HG02610 (cell line): ENCODE measurements around the gene MEGF6.

Source experiments
- ATAC-seq: cut with Tn5 transposase; IDR thresholded peaks from one replicate; pipeline ENCODE4 v1.9.1; 2021; ENCODE audit warnings: mild to moderate bottlenecking, moderate library complexity; ENCODE audit not compliant: unreplicated experiment

MEGF6 gene

DNA sequence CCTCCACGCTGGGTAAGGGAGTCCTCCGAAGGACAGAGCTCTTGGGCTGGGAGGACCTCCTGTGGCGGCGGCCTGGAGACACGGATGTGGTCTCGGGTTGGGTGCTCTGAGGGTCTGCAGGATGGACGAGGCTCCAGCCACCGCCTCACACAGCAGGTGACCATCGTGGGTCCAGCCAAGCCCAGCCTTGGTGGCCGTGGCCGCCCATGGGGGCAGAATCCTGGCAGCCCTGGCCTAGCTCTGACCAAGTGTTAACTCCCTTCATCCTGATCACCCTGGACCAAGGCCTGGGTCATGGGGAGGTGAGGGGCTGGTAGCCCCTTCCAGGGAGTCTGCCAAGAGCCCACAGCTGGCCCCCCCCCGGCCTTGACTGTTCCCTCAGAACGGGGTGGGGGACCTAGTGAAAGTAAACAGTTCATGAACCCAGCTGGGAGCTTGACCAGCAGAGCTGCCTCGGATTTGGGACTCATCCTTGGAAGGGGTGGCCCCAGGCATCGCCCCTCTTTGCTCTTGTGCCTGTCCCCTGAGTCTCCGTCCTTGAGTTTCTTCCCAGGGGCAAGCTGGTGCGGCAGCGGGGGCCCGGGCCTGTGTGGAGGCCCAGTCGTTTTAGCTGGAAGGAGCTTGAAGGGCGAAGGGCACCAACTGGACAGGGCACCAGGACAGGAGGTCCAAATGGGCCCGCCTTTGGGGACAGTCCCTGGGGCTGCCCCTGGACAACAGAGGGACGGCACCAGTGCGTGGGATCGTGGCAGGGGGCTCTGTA lies 139.0 kb downstream of the MEGF6 start:
- ATAC-seq: no peak

DNA sequence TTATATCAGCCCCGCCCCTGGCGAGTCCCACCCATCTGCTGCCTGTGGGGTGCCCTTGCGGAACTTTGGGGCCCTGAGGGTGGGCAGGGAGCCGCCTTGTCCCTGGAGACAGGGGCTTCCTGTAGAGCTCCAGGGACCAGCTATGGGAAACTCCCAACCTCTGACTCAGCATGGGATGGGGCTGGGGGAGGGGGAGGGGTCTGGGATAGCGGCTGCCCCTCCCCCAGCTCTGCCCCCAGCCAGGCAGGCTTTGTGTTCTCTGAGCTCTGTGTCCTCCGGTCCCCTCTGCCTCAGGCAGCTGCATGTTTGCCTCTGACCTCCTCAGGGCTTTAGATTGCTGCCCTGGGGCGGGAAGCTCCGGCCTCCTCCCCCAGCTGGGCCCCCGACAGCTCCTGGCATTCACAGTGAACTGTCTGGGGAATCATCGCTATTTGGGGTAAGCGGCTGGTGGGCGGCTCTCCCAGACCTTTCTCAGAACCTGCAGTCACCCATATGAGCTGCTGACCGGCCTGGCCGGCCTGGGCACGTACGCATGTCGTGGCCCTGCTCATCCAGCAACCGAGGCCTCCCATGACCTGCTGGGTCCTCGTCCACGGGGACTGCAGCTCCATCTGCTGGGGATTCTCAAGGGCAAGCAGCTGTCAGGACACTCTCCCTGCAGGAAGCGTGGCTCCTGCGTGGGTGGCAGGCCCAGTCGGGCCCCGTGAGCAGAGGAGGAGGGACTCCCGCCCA lies 139.8 kb downstream of the MEGF6 start:
- no peak for ATAC-seq

DNA sequence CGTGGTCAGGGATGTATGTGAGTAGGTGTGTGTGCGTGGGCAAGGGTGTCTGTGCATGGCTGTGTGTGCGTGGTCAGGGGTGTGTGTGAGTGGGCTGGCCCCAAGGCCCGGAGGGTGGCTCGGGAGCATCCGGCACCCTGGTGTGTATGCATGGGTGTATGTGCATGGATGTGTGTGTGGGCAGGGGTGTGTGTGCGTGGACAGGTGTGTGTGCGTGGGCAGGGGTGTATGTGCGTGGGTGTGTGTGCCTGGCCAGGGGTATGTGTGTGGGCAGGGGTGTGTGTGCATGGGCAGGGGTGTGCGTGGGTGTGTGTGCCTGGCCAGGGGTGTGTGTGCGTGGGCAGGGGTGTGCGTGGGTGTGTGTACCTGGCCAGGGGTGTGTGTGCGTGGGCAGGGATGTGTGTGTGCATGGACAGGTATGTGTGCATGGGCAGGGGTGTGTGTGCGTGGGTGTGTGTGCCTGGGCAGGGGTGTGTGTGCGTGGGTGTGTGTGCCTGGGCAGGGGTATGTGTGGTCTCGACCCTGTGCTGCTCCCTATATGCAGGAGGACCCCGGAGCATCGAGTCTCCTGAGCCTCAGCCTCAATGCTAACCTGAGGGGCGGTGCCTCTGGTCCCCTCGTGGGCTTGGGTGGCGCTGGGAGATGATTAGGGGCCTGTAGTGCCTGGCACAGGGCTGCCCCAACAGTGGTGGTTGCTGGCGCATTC lies 140.5 kb downstream of the MEGF6 start:
- no peak for ATAC-seq

DNA sequence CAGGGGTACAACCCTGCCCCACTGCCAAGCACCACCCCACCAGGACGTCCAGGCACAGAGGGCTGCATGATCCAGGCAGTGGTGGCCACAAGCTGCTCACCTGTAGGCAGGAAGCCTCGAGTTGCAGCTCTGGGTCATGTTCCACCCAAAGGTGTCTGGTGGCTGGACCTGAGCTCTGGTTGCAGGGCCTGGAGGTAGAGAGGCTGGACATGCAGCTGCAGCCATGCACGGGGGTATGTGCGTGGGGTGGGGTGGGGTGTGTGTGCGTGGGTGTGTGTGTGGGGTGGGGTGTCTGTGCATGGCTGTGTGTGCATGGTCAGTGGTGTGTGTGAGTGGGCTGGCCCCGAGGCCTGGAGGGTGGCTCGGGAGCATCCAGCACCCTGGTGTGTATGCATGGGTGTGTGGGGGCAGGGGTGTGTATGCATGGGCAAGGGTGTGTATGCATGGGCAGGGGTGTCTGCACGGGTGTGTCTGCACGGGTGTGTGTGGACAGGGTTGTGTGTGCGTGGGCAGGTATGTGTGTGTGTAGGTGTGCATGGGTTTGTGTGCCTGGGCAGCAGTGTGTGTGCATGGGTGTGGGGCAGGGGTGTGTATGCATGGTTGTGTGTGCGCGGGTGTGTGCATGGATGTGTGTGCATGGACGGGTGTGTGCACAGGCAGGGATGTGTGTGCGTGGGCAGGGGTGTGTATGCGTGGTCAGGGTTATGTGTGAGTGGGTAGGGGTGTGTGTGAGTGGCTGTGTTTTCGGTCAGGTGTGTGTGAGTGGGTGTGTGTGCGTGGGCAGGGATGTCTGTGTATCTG lies 141.3 kb downstream of the MEGF6 start:
- ATAC-seq: no peak

DNA sequence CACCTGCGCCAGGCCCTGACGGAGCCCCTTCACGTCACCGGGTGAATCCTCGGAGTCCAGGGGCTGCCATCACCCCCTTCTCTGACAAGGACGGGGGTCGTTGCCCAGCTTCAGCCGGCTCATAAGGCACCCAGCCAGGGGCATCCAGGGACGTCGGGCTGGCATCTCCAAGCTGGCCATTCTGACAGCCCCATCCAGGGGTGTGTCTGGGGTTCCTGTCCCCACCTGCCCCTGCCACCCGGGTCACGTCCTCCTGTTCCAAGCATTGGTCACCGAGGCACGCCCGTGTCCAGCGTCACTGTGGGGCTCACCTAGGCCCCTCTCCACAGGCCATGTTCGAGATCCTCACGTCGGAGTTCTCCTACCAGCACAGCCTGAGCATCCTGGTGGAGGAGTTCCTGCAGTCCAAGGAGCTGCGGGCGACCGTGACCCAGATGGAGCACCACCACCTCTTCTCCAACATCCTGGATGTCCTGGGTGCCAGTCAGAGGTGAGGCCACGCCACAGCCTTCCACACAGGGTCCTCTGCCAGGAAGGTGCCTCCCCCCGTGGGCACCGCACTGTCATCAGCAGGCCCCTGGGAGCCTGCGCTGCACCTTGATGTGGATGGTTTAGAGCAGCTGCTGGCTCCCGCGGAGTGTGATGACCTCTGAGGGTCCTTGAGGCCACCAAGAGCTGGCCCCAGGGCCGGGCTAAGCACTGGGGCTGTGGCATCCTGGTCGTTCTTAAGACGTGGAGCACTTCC lies 142.0 kb downstream of the MEGF6 start:
- ATAC-seq: no peak

DNA sequence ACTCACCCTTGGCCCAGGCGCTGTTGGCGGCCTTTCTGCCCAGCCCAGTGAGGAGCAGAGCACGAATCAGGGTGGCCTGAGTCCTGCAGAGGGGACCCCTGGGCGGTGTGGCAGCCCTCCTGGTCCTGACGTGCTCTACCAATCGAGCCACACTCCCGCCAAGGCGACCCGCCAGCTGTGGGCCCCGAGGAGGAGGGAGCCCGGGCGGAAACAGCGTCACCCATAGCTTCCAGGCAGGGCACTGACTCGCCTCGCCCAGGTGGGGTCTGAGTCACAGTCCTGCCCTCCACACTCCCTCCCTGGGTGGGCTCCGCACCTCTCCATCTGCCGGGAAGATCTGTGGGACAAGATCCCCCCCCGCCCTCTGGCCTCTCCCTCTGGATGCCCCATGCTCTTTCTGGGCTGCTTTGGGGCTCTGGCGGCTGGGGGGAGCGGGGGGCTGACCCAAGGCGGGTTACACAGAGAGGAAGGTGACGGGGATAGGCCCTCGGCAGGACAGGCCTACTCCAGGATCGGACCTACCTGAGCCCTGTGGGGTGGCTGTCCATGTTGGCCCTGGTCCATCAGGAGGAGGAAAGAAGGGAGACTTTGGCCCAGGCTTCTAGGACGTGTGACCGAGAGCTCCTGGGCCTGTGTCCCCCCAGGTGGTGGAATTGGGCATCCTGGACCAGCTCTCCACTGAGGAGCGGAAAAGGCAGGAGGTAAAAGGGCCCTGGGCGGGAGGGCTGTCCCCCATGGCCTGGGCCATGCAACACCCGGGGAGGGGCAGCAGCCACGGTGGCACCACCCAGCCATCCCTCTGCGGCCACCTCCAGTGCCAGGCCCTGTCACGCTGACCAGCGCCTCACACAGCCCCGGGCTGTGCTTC lies 142.8 kb downstream of the MEGF6 start:
- no peak for ATAC-seq

DNA sequence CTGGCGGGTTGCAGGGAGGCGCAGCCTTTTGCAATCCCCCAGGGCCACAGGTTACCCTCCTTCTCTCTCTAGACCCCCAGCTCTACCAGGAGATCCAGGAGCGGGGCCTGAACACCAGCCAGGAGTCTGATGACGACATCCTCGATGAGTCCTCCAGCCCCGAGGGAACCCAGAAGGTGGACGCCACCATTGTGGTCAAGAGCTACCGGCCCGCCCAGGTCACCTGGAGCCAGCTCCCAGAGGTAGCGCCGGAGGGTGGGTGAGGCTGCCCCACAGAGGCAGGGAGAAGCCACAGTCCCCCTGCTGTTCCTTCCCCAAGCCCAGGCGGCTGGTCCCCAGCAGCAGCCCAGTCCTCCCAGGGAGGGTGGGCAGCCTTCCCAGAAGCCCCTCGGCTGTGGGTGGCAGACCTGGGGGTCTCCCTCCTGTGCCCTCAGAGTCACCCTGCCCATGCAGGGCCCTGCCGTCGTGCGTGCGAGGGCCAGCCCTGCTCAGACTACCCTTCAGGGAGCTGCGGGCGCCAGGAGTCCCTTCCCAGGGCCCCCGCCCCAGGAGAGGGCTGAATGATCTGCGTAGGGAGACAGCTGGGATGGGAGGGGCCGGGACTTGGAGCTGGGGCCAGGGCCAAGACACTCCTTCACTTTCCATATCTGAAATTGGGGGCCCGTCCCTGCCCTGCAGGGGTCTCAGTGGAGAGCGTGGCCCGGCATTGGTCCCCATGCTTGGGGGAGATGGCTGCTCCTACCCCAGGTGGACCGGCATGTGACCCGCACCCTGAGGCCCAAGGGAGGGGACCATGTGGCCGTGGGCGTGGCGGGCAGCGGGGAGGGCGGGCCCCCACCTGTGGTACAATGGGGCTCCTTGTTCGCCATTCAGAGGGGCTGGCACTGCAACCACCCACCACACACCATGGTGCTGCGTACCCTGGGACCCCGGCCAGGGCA lies 143.9 kb downstream of the MEGF6 start:
- no peak for ATAC-seq

DNA sequence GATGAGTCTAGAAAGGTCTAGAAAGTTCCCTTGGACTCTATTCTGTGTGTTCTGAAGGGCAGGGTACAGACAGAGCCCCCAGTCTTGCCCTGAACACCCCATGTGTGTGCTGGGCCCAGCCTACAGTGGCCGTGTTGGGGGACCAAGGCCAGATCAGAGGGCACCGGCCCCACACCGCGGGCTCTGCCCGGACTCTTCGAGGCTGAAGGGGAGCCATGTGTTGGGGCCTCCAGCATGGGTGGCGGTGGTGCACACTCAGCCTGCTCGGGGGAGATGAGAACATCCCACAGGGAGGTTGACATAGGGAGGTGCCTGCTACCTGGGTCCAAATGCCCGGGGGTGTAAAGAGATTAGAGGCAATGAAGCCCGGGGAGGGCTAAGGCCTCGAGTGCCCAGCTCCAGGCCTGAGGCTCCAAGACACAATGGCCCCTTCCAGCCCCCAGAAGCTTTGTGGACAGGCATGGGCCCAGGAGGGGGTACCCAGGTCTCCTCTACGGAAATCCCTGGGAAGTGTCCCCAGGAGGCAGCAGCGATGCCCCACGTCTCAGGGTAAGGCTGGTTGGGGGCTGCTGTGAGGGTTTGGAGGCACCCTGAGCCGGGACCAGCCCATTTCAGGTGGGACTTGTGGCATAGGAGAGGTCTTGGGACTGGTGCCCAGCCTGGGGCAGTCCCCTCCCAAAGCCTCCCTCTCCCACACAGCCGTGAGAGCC lies 144.8 kb downstream of the MEGF6 start:
- no peak for ATAC-seq

DNA sequence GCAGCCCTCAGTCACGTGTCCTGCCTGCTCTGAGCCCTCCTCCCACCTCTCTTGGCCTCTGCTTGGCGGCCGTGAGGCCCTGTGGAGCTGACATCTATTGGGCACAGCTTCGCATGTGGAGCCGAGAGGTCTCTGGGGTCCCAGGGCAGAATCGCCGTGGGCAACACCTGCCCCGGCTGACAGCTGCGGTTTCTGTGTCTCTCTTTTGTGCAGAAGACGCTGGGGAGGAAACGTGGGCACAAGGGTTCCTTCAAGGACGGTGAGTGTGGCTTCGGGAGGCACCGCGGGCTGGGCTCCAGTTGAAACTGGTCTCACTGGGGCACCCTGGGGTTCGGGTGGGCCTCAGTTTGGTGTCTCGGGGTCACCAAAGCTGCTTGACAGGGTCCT lies 145.4 kb downstream of the MEGF6 start:
- no peak for ATAC-seq

DNA sequence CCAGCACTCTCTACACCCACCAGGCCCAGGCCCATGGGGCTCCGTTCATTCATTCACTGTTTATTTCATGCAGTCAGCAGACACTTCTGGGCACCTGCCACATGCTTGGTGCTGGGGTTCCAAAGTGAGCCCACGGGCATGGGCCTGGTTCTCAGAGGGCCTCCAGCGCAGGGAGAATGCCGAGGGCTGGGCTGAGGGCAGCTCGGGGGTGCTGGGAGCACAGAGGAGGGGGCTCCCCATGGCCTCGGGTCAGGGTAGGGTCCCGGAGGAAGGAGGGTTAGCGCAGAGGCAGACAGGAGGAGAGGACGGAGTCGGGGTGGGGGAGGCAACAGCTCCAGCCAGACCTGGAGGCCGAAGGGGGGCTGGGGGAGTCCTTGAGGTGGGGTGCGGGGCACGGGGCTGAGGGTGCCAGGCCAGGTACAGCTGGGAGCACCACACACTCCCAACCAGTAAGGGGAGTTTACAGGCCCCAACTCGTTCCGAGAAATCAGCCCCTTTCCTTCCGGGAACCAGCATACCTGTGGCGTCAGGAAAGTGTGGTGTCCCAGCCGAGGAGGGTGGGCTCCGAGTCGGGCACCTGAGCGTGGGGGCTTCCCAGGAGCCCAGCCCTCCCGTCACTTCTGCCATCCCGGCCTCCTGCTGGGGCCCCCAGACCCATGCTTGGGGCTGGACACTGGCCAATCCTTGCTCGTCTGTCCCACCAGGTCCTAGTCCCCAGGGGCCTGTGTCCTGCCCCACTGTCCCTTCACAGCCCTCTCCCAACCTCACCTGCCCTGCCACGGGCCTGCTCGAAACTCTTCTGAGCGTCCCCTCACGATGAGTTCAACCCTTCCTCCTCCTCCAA lies 146.0 kb downstream of the MEGF6 start:
- ATAC-seq: no peak

DNA sequence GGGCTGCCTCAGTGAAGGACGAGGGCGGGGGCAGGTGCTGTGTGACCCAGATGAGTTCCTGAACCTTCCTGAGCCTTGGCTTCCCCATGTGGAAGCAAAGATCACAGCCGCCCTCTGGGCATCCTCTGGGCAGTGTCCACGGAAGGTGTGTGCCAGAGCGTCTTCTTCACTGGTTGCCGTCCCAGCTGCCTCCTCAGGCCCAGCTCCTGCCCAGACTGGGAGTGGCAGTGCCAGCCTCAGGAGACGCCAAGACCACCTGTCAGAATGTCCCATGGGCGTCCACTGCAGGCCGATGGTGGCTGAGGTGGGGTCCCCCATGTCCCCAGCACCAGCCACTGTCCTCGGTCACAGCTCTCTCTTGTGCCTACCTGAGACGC lies 146.7 kb downstream of the MEGF6 start:
- ATAC-seq: no peak

DNA sequence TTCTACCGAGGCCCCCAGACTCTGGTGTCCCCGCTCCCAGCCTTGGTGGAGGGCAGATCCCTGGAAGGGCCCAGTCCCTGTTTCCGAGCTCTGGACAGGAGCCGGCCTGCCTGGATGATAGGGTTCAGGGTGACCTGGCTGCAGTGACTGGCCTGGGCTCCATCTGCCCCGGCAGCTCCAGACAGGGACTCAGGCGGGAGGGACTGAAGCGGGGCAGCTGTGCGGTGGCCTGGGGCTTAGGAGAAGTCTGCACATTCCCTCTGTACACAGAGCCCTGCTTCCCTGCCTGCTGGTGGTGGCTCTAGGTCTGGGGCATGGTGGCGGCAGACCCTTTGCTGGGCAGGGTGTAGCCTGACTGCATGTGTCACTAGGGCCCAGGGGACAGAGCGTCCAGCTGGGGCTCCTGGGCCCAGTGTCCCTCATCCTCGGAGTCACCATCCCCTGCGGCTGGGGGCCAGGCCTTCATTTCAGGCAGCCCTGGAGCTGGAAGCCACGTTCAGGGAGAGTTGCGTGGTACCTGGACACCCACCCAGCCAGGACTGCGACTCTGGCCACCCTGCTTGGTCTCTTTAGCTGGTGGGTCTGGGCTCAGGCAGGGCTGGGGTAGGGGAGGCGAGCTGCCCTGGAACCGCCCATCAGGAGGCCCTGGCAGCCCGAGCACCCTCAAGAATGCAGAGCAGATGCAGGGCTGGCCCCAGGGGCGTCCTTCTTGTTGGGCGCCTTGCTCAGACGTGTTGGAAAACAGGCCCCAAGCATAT lies 147.2 kb downstream of the MEGF6 start:
- ATAC-seq: no peak

DNA sequence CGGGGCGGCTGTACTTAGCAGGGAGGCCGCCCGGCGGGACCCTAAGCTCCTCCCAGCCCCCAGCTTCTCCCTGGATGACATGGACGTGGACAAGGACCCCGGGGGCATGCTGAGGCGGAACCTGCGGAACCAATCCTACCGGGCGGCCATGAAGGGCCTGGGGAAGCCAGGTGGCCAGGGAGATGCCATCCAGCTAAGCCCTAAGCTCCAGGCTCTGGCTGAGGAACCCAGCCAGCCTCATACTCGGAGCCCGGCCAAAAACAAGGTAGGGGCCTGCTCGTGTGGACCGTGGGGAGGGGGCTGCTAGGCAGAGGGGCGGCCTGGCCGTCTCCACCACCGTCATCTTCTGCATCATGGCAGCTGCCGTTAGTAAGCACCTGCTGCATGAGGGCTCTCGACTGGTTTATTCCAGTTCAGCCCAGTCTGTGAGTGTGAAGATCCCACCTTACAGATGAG lies 147.9 kb downstream of the MEGF6 start:
- no peak for ATAC-seq

DNA sequence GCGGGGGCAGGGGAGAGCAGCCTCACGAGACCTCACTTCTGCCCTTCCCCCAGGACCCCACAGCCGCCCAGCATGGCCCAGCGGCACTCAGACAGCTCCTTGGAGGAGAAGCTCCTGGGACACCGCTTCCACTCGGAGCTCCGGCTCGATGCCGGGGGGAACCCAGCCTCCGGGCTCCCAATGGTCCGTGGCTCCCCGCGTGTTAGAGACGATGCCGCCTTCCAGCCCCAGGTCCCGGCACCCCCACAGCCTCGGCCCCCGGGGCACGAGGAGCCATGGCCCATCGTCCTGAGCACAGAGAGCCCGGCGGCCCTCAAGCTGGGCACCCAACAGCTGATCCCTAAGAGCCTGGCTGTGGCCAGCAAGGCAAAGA lies 148.3 kb downstream of the MEGF6 start:
- ATAC-seq: no peak

DNA sequence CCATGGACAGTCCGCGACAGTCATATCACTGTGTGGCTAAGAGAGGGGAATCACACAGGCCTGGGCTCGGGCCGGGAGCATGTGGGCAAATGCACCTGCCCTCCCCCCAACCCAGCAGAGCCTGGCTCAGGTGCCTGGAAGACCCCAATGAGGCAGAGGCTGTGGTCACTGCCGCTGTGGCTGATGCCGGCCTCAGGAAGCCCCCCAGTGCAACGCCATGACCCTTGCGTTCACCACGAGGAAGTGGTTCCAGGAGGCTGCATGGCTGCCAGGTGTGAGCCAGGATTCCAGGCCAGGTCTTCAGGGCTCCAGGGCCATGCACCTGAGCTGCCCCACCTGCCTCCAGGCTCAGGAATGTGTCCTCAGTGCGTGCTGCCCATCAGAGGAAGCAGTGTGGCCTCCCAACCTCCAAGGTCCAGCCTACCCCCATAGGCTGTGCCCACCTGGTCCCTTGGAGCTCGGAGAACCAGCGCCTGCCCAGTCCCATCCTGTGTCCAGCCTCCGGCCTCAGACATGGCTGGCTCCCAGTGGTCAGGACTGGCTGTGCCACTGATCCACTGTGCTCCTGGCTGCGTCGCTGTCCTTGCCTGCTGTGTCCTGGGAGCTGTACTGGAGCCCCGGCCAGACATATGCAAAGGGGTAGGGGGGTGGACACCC lies 148.8 kb downstream of the MEGF6 start:
- no peak for ATAC-seq

DNA sequence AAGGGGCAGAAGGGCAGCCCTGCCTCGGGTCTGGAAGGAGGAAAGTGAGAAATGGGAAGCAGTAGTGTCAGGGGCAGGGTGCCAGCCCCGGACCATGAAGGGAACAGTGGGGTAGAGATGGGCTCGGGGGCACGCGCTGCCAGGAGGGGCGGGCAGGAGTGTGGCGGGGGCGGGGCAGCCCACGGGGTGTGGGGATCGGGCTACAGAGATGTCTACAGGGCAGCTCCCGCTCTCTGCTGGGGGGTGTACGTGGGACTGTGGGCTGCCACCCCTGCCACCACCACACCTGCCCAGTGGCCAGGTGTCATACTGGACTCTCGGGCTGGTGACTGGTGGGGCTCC lies 149.4 kb downstream of the MEGF6 start:
- no peak for ATAC-seq
